ENCODE data around the gene AFMID. TPM values are rescaled to one million over a fixed set of nuclear protein-coding genes. Genes with fewer than 3 reads are reported as not detected.
A peak's percentile ranks its signal among the peaks of the same experiment; 100 is the strongest.

The AFMID gene
- polyA plus RNA-seq, 1 experiment: 28.0 TPM

- no peak overlapping the region for H3K4me3 ChIP-seq (ENCODE audit: low read depth, low read length)
- ChIA-PET CTCF (interaction anchor here (0.7 to 8.5 kb wide), 5 partner anchors 10 to 229 kb away, joined by 3 to 90 read pairs (median 30); partner anchors contain the start of gene SOCS3), POLR2A (no interaction called here)
- TF ChIP-seq CTCF (IDR thresholded peaks at IDR 0.05; ENCODE audit: insufficient read depth, low read depth, low read length): no peak
- DNase-seq (ENCODE audit: low read depth): no peak
- H3K27me3 ChIP-seq (ENCODE audit: control insufficient read depth, insufficient read depth, low read length): no peaks in the 10 kb centered on the region; the same call in 1 of the 2 replicates
- no peaks in the 10 kb centered on the region for H3K36me3 ChIP-seq (ENCODE audit: control insufficient read depth, insufficient read depth, low read length)
Observed at GRCh38 chr17:78248051-78248914, 61.1 kb downstream of the AFMID start.

GRCh38 chr17:78249074-78249817, 62.1 kb downstream of the AFMID start:
- Histone ChIP-seq H3K27me3 (ENCODE audit: control insufficient read depth, insufficient read depth, low read length) (no peaks in the 10 kb centered on the region; the same call in 1 of the 2 replicates), H3K36me3 (ENCODE audit: control insufficient read depth, insufficient read depth, low read length) (no peaks in the 10 kb centered on the region), H3K4me3 (ENCODE audit: low read depth, low read length) (no peak overlapping the region)
- DNase-seq (ENCODE audit: low read depth): no peak
- no peak for TF ChIP-seq CTCF (IDR thresholded peaks at IDR 0.05; ENCODE audit: insufficient read depth, low read depth, low read length)
- POLR2A ChIA-PET: no interaction called here
- CTCF ChIA-PET: interaction anchor here (0.7 to 8.5 kb wide), 20 partner anchors 8 to 240 kb away, joined by 3 to 90 read pairs (median 8); partner anchors contain the start of genes SOCS3 and TMEM235

- H3K4me3 ChIP-seq (ENCODE audit: low read depth, low read length): no peak overlapping the region
- CTCF ChIA-PET: interaction anchor here (0.7 to 8.5 kb wide), 39 partner anchors 9 to 239 kb away, joined by 3 to 90 read pairs (median 5); partner anchors contain the start of genes SOCS3 and TMEM235
- no peaks in the 10 kb centered on the region; the same call in 1 of the 2 replicates for H3K27me3 ChIP-seq (ENCODE audit: control insufficient read depth, insufficient read depth, low read length)
- POLR2A ChIA-PET: no interaction called here
- no peak for DNase-seq (ENCODE audit: low read depth)
- H3K36me3 ChIP-seq (ENCODE audit: control insufficient read depth, insufficient read depth, low read length): no peaks in the 10 kb centered on the region
- no peak for TF ChIP-seq CTCF (IDR thresholded peaks at IDR 0.05; ENCODE audit: insufficient read depth, low read depth, low read length)
Observed at GRCh38 chr17:78249818-78250806, 63.0 kb downstream of the AFMID start.

GRCh38 chr17:78250891-78251772, 64.0 kb downstream of the AFMID start:
- Histone ChIP-seq H3K4me3 (ENCODE audit: low read depth, low read length) (no peak overlapping the region), H3K36me3 (ENCODE audit: control insufficient read depth, insufficient read depth, low read length) (no peaks in the 10 kb centered on the region), H3K27me3 (ENCODE audit: control insufficient read depth, insufficient read depth, low read length) (no peaks in the 10 kb centered on the region; the same call in 1 of the 2 replicates)
- ChIA-PET CTCF (interaction anchor here (0.5 to 8.5 kb wide), 44 partner anchors 10 to 466 kb away, joined by 3 to 90 read pairs (median 4); partner anchors contain the start of genes SOCS3, TMC6 and TMC8), POLR2A (no interaction called here)
- TF ChIP-seq CTCF (IDR thresholded peaks at IDR 0.05; ENCODE audit: insufficient read depth, low read depth, low read length): peak; percentile 100
- DNase-seq (ENCODE audit: low read depth): peak; percentile 16

All from BJ (cell line).